ENCODE measurements around the gene AUTS2.

DNA sequence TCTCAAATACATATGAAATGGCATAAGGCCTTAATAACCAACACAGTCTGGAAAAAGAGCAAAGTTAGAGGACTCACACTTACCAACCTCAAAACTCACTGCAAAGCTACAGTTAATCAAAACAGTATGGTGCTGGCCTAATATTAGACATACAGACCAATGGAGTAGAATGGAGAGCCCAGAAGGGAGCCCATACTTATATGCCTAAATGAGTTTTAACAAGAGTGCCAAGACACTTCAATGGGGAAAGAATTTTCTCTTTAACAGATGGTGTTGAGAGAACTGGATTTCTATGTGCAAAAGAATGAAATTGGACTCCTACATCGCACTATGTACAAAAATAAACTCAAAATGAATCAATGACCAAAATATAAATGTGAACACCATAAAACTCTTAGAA, 522.6 kb downstream of the AUTS2 start:
- TF ChIP-seq, protein P1, sequence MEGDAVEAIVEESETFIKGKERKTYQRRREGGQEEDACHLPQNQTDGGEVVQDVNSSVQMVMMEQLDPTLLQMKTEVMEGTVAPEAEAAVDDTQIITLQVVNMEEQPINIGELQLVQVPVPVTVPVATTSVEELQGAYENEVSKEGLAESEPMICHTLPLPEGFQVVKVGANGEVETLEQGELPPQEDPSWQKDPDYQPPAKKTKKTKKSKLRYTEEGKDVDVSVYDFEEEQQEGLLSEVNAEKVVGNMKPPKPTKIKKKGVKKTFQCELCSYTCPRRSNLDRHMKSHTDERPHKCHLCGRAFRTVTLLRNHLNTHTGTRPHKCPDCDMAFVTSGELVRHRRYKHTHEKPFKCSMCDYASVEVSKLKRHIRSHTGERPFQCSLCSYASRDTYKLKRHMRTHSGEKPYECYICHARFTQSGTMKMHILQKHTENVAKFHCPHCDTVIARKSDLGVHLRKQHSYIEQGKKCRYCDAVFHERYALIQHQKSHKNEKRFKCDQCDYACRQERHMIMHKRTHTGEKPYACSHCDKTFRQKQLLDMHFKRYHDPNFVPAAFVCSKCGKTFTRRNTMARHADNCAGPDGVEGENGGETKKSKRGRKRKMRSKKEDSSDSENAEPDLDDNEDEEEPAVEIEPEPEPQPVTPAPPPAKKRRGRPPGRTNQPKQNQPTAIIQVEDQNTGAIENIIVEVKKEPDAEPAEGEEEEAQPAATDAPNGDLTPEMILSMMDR (conservative IDR thresholded peaks at IDR 0.05 in 1 of 2, IDR thresholded peaks at IDR 0.05 in 1 of 2; ENCODE audit: low read depth in 1 of 2, low read length in 2 of 2): no peak
- TF ChIP-seq EZH2 (IDR thresholded peaks at IDR 0.05; ENCODE audit: low read length, missing control alignments): no peak
